Measurements from ENCODE around the gene SFMBT2.

The SFMBT2 gene

GRCh38 chr10:7297094-7297493 is 113.7 kb downstream of the SFMBT2 start:
- H3K4me3 ChIP-seq (ENCODE audit: low read length in 2 of 2): no peak overlapping the region
- H3K27ac ChIP-seq (ENCODE audit: low read length): no peak overlapping the region
- no peak overlapping the region for H3K9ac ChIP-seq (ENCODE audit: low read length in 2 of 2)
- H3K36me3 ChIP-seq (ENCODE audit: control insufficient read depth in 2 of 2, insufficient read depth in 2 of 2, low read length in 2 of 2): no peaks in the 10 kb centered on the region
- H3K9me3 ChIP-seq (ENCODE audit: control insufficient read depth in 2 of 2, low read length in 2 of 2): no peaks in the 10 kb centered on the region
- no peaks in the 10 kb centered on the region for H3K27me3 ChIP-seq (ENCODE audit: control insufficient read depth in 1 of 2, insufficient read depth in 2 of 2, low read length in 2 of 2)
- H3K4me1 ChIP-seq (ENCODE audit: control insufficient read depth, insufficient read depth, low read length): peaks cover 21% of the 10 kb centered on the region

GRCh38 chr10:7296648-7297047 is 114.2 kb downstream of the SFMBT2 start:
- Histone ChIP-seq H3K4me3 (ENCODE audit: low read length in 2 of 2) (no peak overlapping the region), H3K27ac (ENCODE audit: low read length) (no peak overlapping the region), H3K9me3 (ENCODE audit: control insufficient read depth in 2 of 2, low read length in 2 of 2) (no peaks in the 10 kb centered on the region), H3K4me1 (ENCODE audit: control insufficient read depth, insufficient read depth, low read length) (peaks cover 18% of the 10 kb centered on the region), H3K9ac (ENCODE audit: low read length in 2 of 2) (no peak overlapping the region), H3K27me3 (ENCODE audit: control insufficient read depth in 1 of 2, insufficient read depth in 2 of 2, low read length in 2 of 2) (no peaks in the 10 kb centered on the region), H3K36me3 (ENCODE audit: control insufficient read depth in 2 of 2, insufficient read depth in 2 of 2, low read length in 2 of 2) (no peaks in the 10 kb centered on the region)

GRCh38 chr10:7296076-7296475 is 114.8 kb downstream of the SFMBT2 start:
- Histone ChIP-seq H3K36me3 (ENCODE audit: control insufficient read depth in 2 of 2, insufficient read depth in 2 of 2, low read length in 2 of 2) (no peaks in the 10 kb centered on the region), H3K9ac (ENCODE audit: low read length in 2 of 2) (no peak overlapping the region), H3K27ac (ENCODE audit: low read length) (no peak overlapping the region), H3K4me3 (ENCODE audit: low read length in 2 of 2) (no peak overlapping the region), H3K27me3 (ENCODE audit: control insufficient read depth in 1 of 2, insufficient read depth in 2 of 2, low read length in 2 of 2) (no peaks in the 10 kb centered on the region), H3K9me3 (ENCODE audit: control insufficient read depth in 2 of 2, low read length in 2 of 2) (no peaks in the 10 kb centered on the region), H3K4me1 (ENCODE audit: control insufficient read depth, insufficient read depth, low read length) (peaks cover 12% of the 10 kb centered on the region)

GRCh38 chr10:7293378-7293920 is 117.4 kb downstream of the SFMBT2 start:
- Histone ChIP-seq H3K27me3 (ENCODE audit: control insufficient read depth in 1 of 2, insufficient read depth in 2 of 2, low read length in 2 of 2) (no peaks in the 10 kb centered on the region), H3K27ac (ENCODE audit: low read length) (no peak overlapping the region), H3K36me3 (ENCODE audit: control insufficient read depth in 2 of 2, insufficient read depth in 2 of 2, low read length in 2 of 2) (no peaks in the 10 kb centered on the region), H3K9me3 (ENCODE audit: control insufficient read depth in 2 of 2, low read length in 2 of 2) (no peaks in the 10 kb centered on the region), H3K4me1 (ENCODE audit: control insufficient read depth, insufficient read depth, low read length) (no peaks in the 10 kb centered on the region), H3K9ac (ENCODE audit: low read length in 2 of 2) (no peak overlapping the region), H3K4me3 (ENCODE audit: low read length in 2 of 2) (no peak overlapping the region)

GRCh38 chr10:7291487-7292270 is 119.2 kb downstream of the SFMBT2 start:
- H3K36me3 ChIP-seq (ENCODE audit: control insufficient read depth in 2 of 2, insufficient read depth in 2 of 2, low read length in 2 of 2): no peaks in the 10 kb centered on the region
- no peaks in the 10 kb centered on the region for H3K27me3 ChIP-seq (ENCODE audit: control insufficient read depth in 1 of 2, insufficient read depth in 2 of 2, low read length in 2 of 2)
- H3K4me3 ChIP-seq (ENCODE audit: low read length in 2 of 2): no peak overlapping the region
- no peak overlapping the region for H3K27ac ChIP-seq (ENCODE audit: low read length)
- H3K4me1 ChIP-seq (ENCODE audit: control insufficient read depth, insufficient read depth, low read length): no peaks in the 10 kb centered on the region
- H3K9ac ChIP-seq (ENCODE audit: low read length in 2 of 2): no peak overlapping the region
- H3K9me3 ChIP-seq (ENCODE audit: control insufficient read depth in 2 of 2, low read length in 2 of 2): no peaks in the 10 kb centered on the region

- Histone ChIP-seq H3K9ac (ENCODE audit: low read length in 2 of 2) (no peak overlapping the region), H3K4me3 (ENCODE audit: low read length in 2 of 2) (no peak overlapping the region), H3K27ac (ENCODE audit: low read length) (no peak overlapping the region), H3K4me1 (ENCODE audit: control insufficient read depth, insufficient read depth, low read length) (no peaks in the 10 kb centered on the region), H3K36me3 (ENCODE audit: control insufficient read depth in 2 of 2, insufficient read depth in 2 of 2, low read length in 2 of 2) (no peaks in the 10 kb centered on the region), H3K27me3 (ENCODE audit: control insufficient read depth in 1 of 2, insufficient read depth in 2 of 2, low read length in 2 of 2) (no peaks in the 10 kb centered on the region), H3K9me3 (ENCODE audit: control insufficient read depth in 2 of 2, low read length in 2 of 2) (no peaks in the 10 kb centered on the region)
Observed at GRCh38 chr10:7288060-7288690, 122.7 kb downstream of the SFMBT2 start.

GRCh38 chr10:7287377-7287776 is 123.5 kb downstream of the SFMBT2 start:
- no peaks in the 10 kb centered on the region for H3K27me3 ChIP-seq (ENCODE audit: control insufficient read depth in 1 of 2, insufficient read depth in 2 of 2, low read length in 2 of 2)

GRCh38 chr10:7285522-7286322 is 125.1 kb downstream of the SFMBT2 start:
- Histone ChIP-seq H3K36me3 (ENCODE audit: control insufficient read depth in 2 of 2, insufficient read depth in 2 of 2, low read length in 2 of 2) (no peaks in the 10 kb centered on the region), H3K27me3 (ENCODE audit: control insufficient read depth in 1 of 2, insufficient read depth in 2 of 2, low read length in 2 of 2) (no peaks in the 10 kb centered on the region), H3K9me3 (ENCODE audit: control insufficient read depth in 2 of 2, low read length in 2 of 2) (no peaks in the 10 kb centered on the region), H3K4me3 (ENCODE audit: low read length in 2 of 2) (no peak overlapping the region), H3K27ac (ENCODE audit: low read length) (no peak overlapping the region), H3K4me1 (ENCODE audit: control insufficient read depth, insufficient read depth, low read length) (no peaks in the 10 kb centered on the region), H3K9ac (ENCODE audit: low read length in 2 of 2) (no peak overlapping the region)

More at GRCh38 chr10:7287377-7287776, 123.5 kb downstream of the SFMBT2 start:
- Histone ChIP-seq H3K27ac (ENCODE audit: low read length) (no peak overlapping the region), H3K9ac (ENCODE audit: low read length in 2 of 2) (no peak overlapping the region), H3K4me3 (ENCODE audit: low read length in 2 of 2) (no peak overlapping the region), H3K4me1 (ENCODE audit: control insufficient read depth, insufficient read depth, low read length) (no peaks in the 10 kb centered on the region), H3K9me3 (ENCODE audit: control insufficient read depth in 2 of 2, low read length in 2 of 2) (no peaks in the 10 kb centered on the region), H3K36me3 (ENCODE audit: control insufficient read depth in 2 of 2, insufficient read depth in 2 of 2, low read length in 2 of 2) (no peaks in the 10 kb centered on the region)

- Histone ChIP-seq H3K4me3 (ENCODE audit: low read length in 2 of 2) (no peak overlapping the region), H3K9ac (ENCODE audit: low read length in 2 of 2) (no peak overlapping the region), H3K36me3 (ENCODE audit: control insufficient read depth in 2 of 2, insufficient read depth in 2 of 2, low read length in 2 of 2) (no peaks in the 10 kb centered on the region), H3K27ac (ENCODE audit: low read length) (no peak overlapping the region), H3K4me1 (ENCODE audit: control insufficient read depth, insufficient read depth, low read length) (no peaks in the 10 kb centered on the region), H3K27me3 (ENCODE audit: control insufficient read depth in 1 of 2, insufficient read depth in 2 of 2, low read length in 2 of 2) (no peaks in the 10 kb centered on the region), H3K9me3 (ENCODE audit: control insufficient read depth in 2 of 2, low read length in 2 of 2) (no peaks in the 10 kb centered on the region)
Observed at GRCh38 chr10:7283246-7283645, 127.6 kb downstream of the SFMBT2 start.

- no peaks in the 10 kb centered on the region for H3K36me3 ChIP-seq (ENCODE audit: control insufficient read depth in 2 of 2, insufficient read depth in 2 of 2, low read length in 2 of 2)
- no peak overlapping the region for H3K4me3 ChIP-seq (ENCODE audit: low read length in 2 of 2)
- no peak overlapping the region for H3K27ac ChIP-seq (ENCODE audit: low read length)
Observed at GRCh38 chr10:7282457-7282856, 128.4 kb downstream of the SFMBT2 start.

More at GRCh38 chr10:7282457-7282856, 128.4 kb downstream of the SFMBT2 start:
- no peaks in the 10 kb centered on the region for H3K9me3 ChIP-seq (ENCODE audit: control insufficient read depth in 2 of 2, low read length in 2 of 2)
- no peaks in the 10 kb centered on the region for H3K4me1 ChIP-seq (ENCODE audit: control insufficient read depth, insufficient read depth, low read length)
- no peak overlapping the region for H3K9ac ChIP-seq (ENCODE audit: low read length in 2 of 2)
- H3K27me3 ChIP-seq (ENCODE audit: control insufficient read depth in 1 of 2, insufficient read depth in 2 of 2, low read length in 2 of 2): no peaks in the 10 kb centered on the region
